HCT116 (cell line): ENCODE results near the gene FOXO3. TPM values are rescaled to one million over a fixed set of nuclear protein-coding genes. Genes with fewer than 3 reads are reported as not detected.

Experiments used
- ATAC-seq: fragments of 200-7000 bp; cut with Tn5 transposase; 2 replicates; pipeline ENCODE4 v1.9.1; 2020; ENCODE audit warnings: mild to moderate bottlenecking, moderate library complexity
- BruUV-seq: library from RNA; stranded (reverse); fragments of 400-500 nt; replicated peaks from 2 replicates; lab custom pipeline; 2021; lab: Mats Ljungman, UMichigan
- CTCF ChIA-PET: fragments of 300-600 bp; sonication (Branson Sonifier 250); formaldehyde crosslinking; loops from one replicate; lab custom pipeline; 2021; ENCODE audit warnings: antibody characterized with exemption; lab: Charles Lee
- POLR2A ChIA-PET: fragments of 300-600, 350-600 bp; sonication (Branson Sonifier 250); formaldehyde crosslinking; loops from one replicate; lab custom pipeline; 2021; ENCODE audit warnings: antibody characterized with exemption; lab: Charles Lee
- RAD21 ChIA-PET, 2 experiments: fragments of 300-600 bp; sonication (Branson Sonifier 250); formaldehyde crosslinking; loops; one replicate each; lab custom pipeline; 2023; ENCODE audit warnings: low total read pairs in 2 of 2; ENCODE audit not compliant: uncharacterized antibody in 2 of 2, unreplicated experiment in 2 of 2, low non-redundant PET in 1 of 2; lab: Charles Lee
- DNase-seq: peaks from one replicate; pipeline ENCODE4 v3.0.0-alpha.2; 2010; ENCODE audit warnings: low read depth, low spot score
- H2AFZ ChIP-seq: fragments of 200-600 bp; shearing (Covaris generic), sonication (generic); 2 replicates; pipeline ENCODE4 v1.6.1; 2017; ENCODE audit warnings: low read depth, mixed run types, mixed read lengths, antibody characterized with exemption, low read length; ENCODE audit not compliant: poor library complexity, severe bottlenecking
- H3K27ac ChIP-seq: 2 replicates; pipeline ENCODE4 v1.5.1; 2012; ENCODE audit warnings: low read depth, low read length
- H3K27me3 ChIP-seq: fragments of 200-600 bp; sonication (generic); 2 replicates; pipeline ENCODE4 v1.6.1; 2016; ENCODE audit warnings: mixed run types, low read length, mixed read lengths; ENCODE audit not compliant: insufficient read depth
- H3K36me3 ChIP-seq, 2 experiments: fragments of 200-500 bp in 1 of 2; fragments of 200-600 bp in 1 of 2; sonication (Bioruptor generic) in 1 of 2; sonication (generic) in 1 of 2; 2 replicates each; pipeline versions ENCODE4 v1.5.1 to v1.6.1; 2014 to 2016; ENCODE audit warnings: low read length in 2 of 2, inconsistent platforms in 1 of 2, mixed read lengths in 1 of 2, mixed run types in 1 of 2; ENCODE audit not compliant: insufficient read depth in 2 of 2, control insufficient read depth in 1 of 2
- H3K4me1 ChIP-seq, 2 experiments: fragments of 200-600 bp in 1 of 2; sonication (generic) in 1 of 2; 2 replicates each; pipeline versions ENCODE4 v1.5.1 to v1.6.1; 2012 to 2017; ENCODE audit warnings: low read length in 2 of 2, inconsistent platforms in 1 of 2, mild to moderate bottlenecking in 1 of 2, mixed read lengths in 1 of 2, mixed run types in 1 of 2, moderate library complexity in 1 of 2; ENCODE audit not compliant: insufficient read depth in 2 of 2, control insufficient read depth in 1 of 2
- H3K4me2 ChIP-seq: fragments of 200-600 bp; sonication (generic); 2 replicates; pipeline ENCODE4 v1.6.1; 2017; ENCODE audit warnings: mixed run types, low read length, mixed read lengths
- H3K4me3 ChIP-seq, 2 experiments: fragments of 200-600 bp in 1 of 2; sonication (generic) in 1 of 2; replicated peaks in 1 of 2; 2 replicates each; pipeline ENCODE4 v1.5.1; 2011 to 2016; ENCODE audit warnings: low read length in 2 of 2, control low read depth in 1 of 2, low read depth in 1 of 2, mild to moderate bottlenecking in 1 of 2, mixed read lengths in 1 of 2, mixed run types in 1 of 2
- H3K79me2 ChIP-seq: fragments of 200-600 bp; sonication (generic); 2 replicates; pipeline ENCODE4 v1.6.1; 2017; ENCODE audit warnings: mild to moderate bottlenecking, mixed run types, low read length, moderate library complexity, mixed read lengths; ENCODE audit not compliant: insufficient read depth
- H3K9ac ChIP-seq: fragments of 200-600 bp; sonication (generic); 2 replicates; pipeline ENCODE4 v1.6.1; 2016; ENCODE audit warnings: low read length, mixed read lengths
- H3K9me2 ChIP-seq: fragments of 200-600 bp; sonication (generic), shearing (Covaris generic); 2 replicates; pipeline ENCODE4 v1.6.1; 2017; ENCODE audit warnings: mixed run types, mild to moderate bottlenecking, moderate library complexity; ENCODE audit not compliant: insufficient read depth
- H3K9me3 ChIP-seq, 2 experiments: fragments of 200-500 bp in 1 of 2; fragments of 200-600 bp in 1 of 2; sonication (Bioruptor generic) in 1 of 2; sonication (generic) in 1 of 2; 2 replicates each; pipeline ENCODE4 v1.6.1; 2014 to 2017; ENCODE audit warnings: low read length in 2 of 2, mixed read lengths in 2 of 2, inconsistent platforms in 1 of 2, low read depth in 1 of 2, mild to moderate bottlenecking in 1 of 2, mixed run types in 1 of 2, moderate library complexity in 1 of 2; ENCODE audit not compliant: control insufficient read depth in 1 of 2, insufficient read depth in 1 of 2
- H4K20me1 ChIP-seq: fragments of 200-600 bp; sonication (generic), shearing (Covaris generic); 2 replicates; pipeline ENCODE4 v1.6.1; 2017; ENCODE audit warnings: mixed run types, mild to moderate bottlenecking, moderate library complexity; ENCODE audit not compliant: insufficient read depth
- ATF3 ChIP-seq: IDR thresholded peaks from 2 replicates; pipeline ENCODE4 v1.6.1; 2012
- CBX3 ChIP-seq: IDR thresholded peaks from 2 replicates; pipeline ENCODE4 v1.6.1; 2012; ENCODE audit warnings: low read depth
- CTCF ChIP-seq, 3 experiments: fragments of 200-600 bp in 1 of 3; sonication (generic) in 1 of 3; IDR thresholded peaks in 2 of 3; conservative IDR thresholded peaks in 1 of 3; 2 replicates each; pipeline ENCODE4 v1.5.1; 2012 to 2017; ENCODE audit warnings: low read depth in 2 of 3, low read length in 2 of 3, antibody characterized with exemption in 1 of 3, borderline replicate concordance in 1 of 3, control low read depth in 1 of 3, mild to moderate bottlenecking in 1 of 3, mixed read lengths in 1 of 3, mixed run types in 1 of 3, moderate library complexity in 1 of 3; ENCODE audit not compliant: insufficient read depth in 1 of 3
- ELF1 ChIP-seq: IDR thresholded peaks from 2 replicates; pipeline ENCODE4 v1.6.1; 2012; ENCODE audit warnings: low read depth, borderline replicate concordance
- EZH2 ChIP-seq: fragments of 200-600 bp; sonication (generic); IDR thresholded peaks from 2 replicates; pipeline ENCODE4 v1.6.1; 2017; ENCODE audit warnings: antibody characterized with exemption, mixed run types
- FOSL1 ChIP-seq: IDR thresholded peaks from 2 replicates; pipeline ENCODE4 v1.6.1; 2012; ENCODE audit warnings: low read depth
- JUND ChIP-seq: IDR thresholded peaks from 2 replicates; pipeline ENCODE4 v1.6.1; 2012
- MAX ChIP-seq: IDR thresholded peaks from 2 replicates; pipeline ENCODE4 v1.6.1; 2012
- POLR2A ChIP-seq: IDR thresholded peaks from 2 replicates; pipeline ENCODE4 v1.7.0; 2011; ENCODE audit warnings: borderline replicate concordance; ENCODE audit not compliant: insufficient read depth, insufficient read length; ENCODE audit errors: extremely low read depth
- RAD21 ChIP-seq: IDR thresholded peaks from 2 replicates; pipeline ENCODE4 v1.6.1; 2012; ENCODE audit warnings: low read depth, mild to moderate bottlenecking
- SIN3A ChIP-seq: IDR thresholded peaks from 2 replicates; pipeline ENCODE4 v1.6.1; 2012; ENCODE audit warnings: low read depth
- YY1 ChIP-seq: IDR thresholded peaks from 2 replicates; pipeline ENCODE4 v1.6.1; 2011; ENCODE audit warnings: low read length, low read depth, moderate library complexity, mild to moderate bottlenecking; ENCODE audit not compliant: insufficient replicate concordance; ENCODE audit errors: extremely low read depth
- ZBTB33 ChIP-seq: IDR thresholded peaks from 2 replicates; pipeline ENCODE4 v1.6.1; 2011; ENCODE audit warnings: mild to moderate bottlenecking, low read length, moderate library complexity; ENCODE audit not compliant: insufficient replicate concordance; ENCODE audit errors: extremely low read depth
- ZFX ChIP-seq: fragments of 450-650 bp; IDR thresholded peaks from 2 replicates; pipeline ENCODE4 v1.6.1; 2017
- ZNF274 ChIP-seq: fragments of 200-500 bp; sonication (Bioruptor generic); IDR thresholded peaks from 2 replicates; pipeline ENCODE4 v1.6.1; 2014; ENCODE audit warnings: mild to moderate bottlenecking, low read depth, low read length, inconsistent platforms
- intact Hi-C: fragments of 100-400 bp; cut with micrococcal nuclease; formaldehyde crosslinking; loops from 2 replicates; pipeline ENCODE4 v1.10.0; 2022
- total RNA-seq: library from RNA; stranded (reverse); gene quantifications from one replicate; pipeline ENCODE4 v1.2.1, GENCODE V29; 2021; ENCODE audit not compliant: unreplicated experiment

Gene FOXO3
- total RNA-seq, 1 experiment from 2014 or later: 40.0 TPM

- TF ChIP-seq ATF3: no peak
- no peak for TF ChIP-seq POLR2A
- TF ChIP-seq ZFX: no peak
- no peak for TF ChIP-seq CTCF (IDR thresholded peaks at IDR 0.05 in 2 of 3, conservative IDR thresholded peaks at IDR 0.05 in 1 of 3; ENCODE audit: borderline replicate concordance in 1 of 3, insufficient read depth in 1 of 3, low read depth in 2 of 3, low read length in 2 of 3)
- TF ChIP-seq EZH2: no peak
- TF ChIP-seq ELF1: no peak
- TF ChIP-seq RAD21: no peak
- TF ChIP-seq FOSL1: no peak
- no peak for TF ChIP-seq JUND
- TF ChIP-seq YY1: no peak
- no peak for TF ChIP-seq SIN3A
- no peak for TF ChIP-seq ZBTB33
- TF ChIP-seq CBX3: no peak
- TF ChIP-seq MAX: no peak
- TF ChIP-seq ZNF274: no peak
- ChIA-PET RAD21 (no interaction called here), CTCF (no interaction called here), POLR2A (no interaction called here)
- intact Hi-C loops: no loop called here
- BruUV-seq: no TSS peak
- no peak overlapping the region for H2AFZ ChIP-seq
- H3K4me2 ChIP-seq: no peak overlapping the region
- ATAC-seq: no peak
- no peaks in the 10 kb centered on the region for H3K36me3 ChIP-seq
- DNase-seq: no peak
- no peak overlapping the region for H3K9ac ChIP-seq
- no peaks in the 10 kb centered on the region; a peak in 1 of 4 replicates for H3K9me3 ChIP-seq
- no peaks in the 10 kb centered on the region; the same call in 1 of the 2 replicates for H3K9me2 ChIP-seq
- no peaks in the 10 kb centered on the region for H3K27me3 ChIP-seq
- H3K27ac ChIP-seq: no peak overlapping the region
- H3K4me1 ChIP-seq: peaks cover 11 to 25% of the 10 kb centered on the region in 2 experiments
- H4K20me1 ChIP-seq: no peaks in the 10 kb centered on the region
- no peak overlapping the region for H3K4me3 ChIP-seq
- H3K79me2 ChIP-seq: no peaks in the 10 kb centered on the region
Observed at GRCh38 chr6:108723594-108723993, 162.9 kb downstream of the FOXO3 start.
